SU-DHL-6 (cell line): ENCODE results near the gene MYOM3.

Experiments
- H2AFZ ChIP-seq: fragments of 200-600 bp; sonication (generic); 2 replicates; pipeline ENCODE4 v1.6.1; 2014; ENCODE audit warnings: low read depth, mild to moderate bottlenecking, moderate library complexity, mixed read lengths, antibody characterized with exemption, low read length; ENCODE audit not compliant: severe bottlenecking
- H3F3A ChIP-seq: fragments of 200-600 bp; shearing (Covaris generic); 2 replicates; pipeline ENCODE4 v1.6.0; 2016; ENCODE audit warnings: antibody characterized with exemption, mild to moderate bottlenecking; ENCODE audit not compliant: insufficient read depth
- H3K27ac ChIP-seq: fragments of 200-600 bp; sonication (generic); 2 replicates; pipeline ENCODE4 v1.5.1; 2016; ENCODE audit warnings: low read depth, mild to moderate bottlenecking, low read length, moderate library complexity, mixed read lengths
- H3K27me3 ChIP-seq: fragments of 200-600 bp; sonication (generic), shearing (Covaris generic); 2 replicates; pipeline ENCODE4 v1.6.0; 2014; ENCODE audit warnings: mild to moderate bottlenecking, low read length
- H3K36me3 ChIP-seq: fragments of 200-600 bp; sonication (generic); 2 replicates; pipeline ENCODE4 v1.6.1; 2014; ENCODE audit warnings: mild to moderate bottlenecking, low read length, mixed read lengths
- H3K4me2 ChIP-seq: fragments of 300-600, 200-600 bp; shearing (Covaris generic), sonication (generic); 2 replicates; pipeline ENCODE4 v1.6.0; 2014; ENCODE audit warnings: low read length, low read depth, mild to moderate bottlenecking; ENCODE audit not compliant: poor library complexity, severe bottlenecking
- H3K4me3 ChIP-seq: fragments of 200-600 bp; sonication (generic); 2 replicates; pipeline ENCODE4 v1.5.1; 2014; ENCODE audit warnings: antibody characterized with exemption, low read length, mild to moderate bottlenecking, mixed read lengths; ENCODE audit not compliant: insufficient read depth, poor library complexity, severe bottlenecking
- H3K79me2 ChIP-seq: fragments of 200-600 bp; sonication (generic); 2 replicates; pipeline ENCODE4 v1.6.1; 2014; ENCODE audit warnings: mild to moderate bottlenecking, low read length, moderate library complexity; ENCODE audit not compliant: insufficient read depth
- H3K9ac ChIP-seq: fragments of 200-600 bp; sonication (generic); 2 replicates; pipeline ENCODE4 v1.7.0; 2014; ENCODE audit warnings: mild to moderate bottlenecking, low read length
- H3K9me2 ChIP-seq: fragments of 200-600 bp; sonication (generic); replicated peaks from 2 replicates; pipeline ENCODE4 v1.6.1; 2014; ENCODE audit warnings: low read length; ENCODE audit not compliant: insufficient read depth
- H3K9me3 ChIP-seq: fragments of 200-600 bp; sonication (generic); 2 replicates; pipeline ENCODE4 v1.6.1; 2014; ENCODE audit warnings: low read length, mixed read lengths; ENCODE audit not compliant: insufficient read depth
- H4K20me1 ChIP-seq: fragments of 200-600 bp; sonication (generic); 2 replicates; pipeline ENCODE4 v1.6.1; 2014; ENCODE audit warnings: low read depth, mild to moderate bottlenecking, antibody characterized with exemption, low read length, moderate library complexity, mixed read lengths
- CTCF ChIP-seq: fragments of 200-600 bp; sonication (generic); IDR thresholded peaks from one replicate; pipeline ENCODE4 v1.5.1; 2017; ENCODE audit warnings: antibody characterized with exemption, mild to moderate bottlenecking, low read length, moderate library complexity; ENCODE audit not compliant: insufficient read depth, poor library complexity, severe bottlenecking
- EZH2phosphoT487 ChIP-seq: fragments of 200-600 bp; sonication (generic), shearing (Covaris generic); conservative IDR thresholded peaks from 2 replicates; pipeline ENCODE4 v1.6.1; 2018; ENCODE audit warnings: mild to moderate bottlenecking, antibody characterized with exemption, low read length, moderate library complexity, mixed read lengths

The MYOM3 gene

DNA sequence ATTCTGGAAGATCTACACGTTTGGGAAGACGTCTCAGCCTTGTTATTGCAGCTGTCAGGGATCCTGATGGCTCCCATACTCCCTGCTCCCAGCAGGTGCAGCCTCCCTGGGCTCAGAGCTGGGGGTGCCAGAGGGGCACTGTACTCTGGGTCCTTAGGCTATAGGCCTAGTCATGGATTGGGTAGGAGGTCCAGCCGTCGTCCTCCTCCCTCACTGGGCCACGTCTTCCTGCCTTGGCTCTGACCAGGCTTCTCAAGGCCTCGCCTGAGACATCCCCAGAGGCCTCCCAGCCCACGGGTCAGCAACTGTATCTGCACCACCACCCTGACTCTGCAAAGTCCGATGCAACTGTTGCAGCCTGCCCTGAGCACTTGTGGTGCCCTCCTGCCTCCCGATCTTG is 18.2 kb downstream of the MYOM3 start:
- no peak overlapping the region for H3K4me3 ChIP-seq
- TF ChIP-seq EZH2phosphoT487 = no peak
- no peak for TF ChIP-seq CTCF
- no peak overlapping the region for H3K9ac ChIP-seq
- no peak overlapping the region for H2AFZ ChIP-seq
- H3K9me3 ChIP-seq = no peaks in the 10 kb centered on the region
- no peaks in the 10 kb centered on the region for H3K27me3 ChIP-seq
- no peaks in the 10 kb centered on the region for H3F3A ChIP-seq
- H3K27ac ChIP-seq = no peak overlapping the region
- no peaks in the 10 kb centered on the region for H3K79me2 ChIP-seq
- H3K4me2 ChIP-seq = no peak overlapping the region
- no peaks in the 10 kb centered on the region for H4K20me1 ChIP-seq
- no peaks in the 10 kb centered on the region for H3K9me2 ChIP-seq
- no peaks in the 10 kb centered on the region for H3K36me3 ChIP-seq

- Histone ChIP-seq H3K79me2 (no peaks in the 10 kb centered on the region), H4K20me1 (no peaks in the 10 kb centered on the region), H3F3A (no peaks in the 10 kb centered on the region), H3K27me3 (no peaks in the 10 kb centered on the region), H3K4me3 (no peak overlapping the region), H3K9me3 (no peaks in the 10 kb centered on the region), H3K9me2 (no peaks in the 10 kb centered on the region), H2AFZ (no peak overlapping the region), H3K9ac (no peak overlapping the region), H3K27ac (no peak overlapping the region), H3K4me2 (no peak overlapping the region), H3K36me3 (no peaks in the 10 kb centered on the region)
- TF ChIP-seq EZH2phosphoT487 (no peak), CTCF (no peak)
Observed at GRCh38 chr1:24092979-24093378, 19.0 kb downstream of the MYOM3 start.

- Histone ChIP-seq H2AFZ (no peak overlapping the region), H3K4me3 (no peak overlapping the region), H3K4me2 (no peak overlapping the region), H3K9me3 (no peaks in the 10 kb centered on the region), H3K9me2 (no peaks in the 10 kb centered on the region), H4K20me1 (no peaks in the 10 kb centered on the region), H3K27ac (no peak overlapping the region), H3K36me3 (no peaks in the 10 kb centered on the region), H3K79me2 (no peaks in the 10 kb centered on the region), H3F3A (no peaks in the 10 kb centered on the region), H3K9ac (no peak overlapping the region), H3K27me3 (no peaks in the 10 kb centered on the region)
- no peak for TF ChIP-seq CTCF
- TF ChIP-seq EZH2phosphoT487 = no peak
Observed at GRCh38 chr1:24091971-24092482, 19.9 kb downstream of the MYOM3 start.
